ENCODE measurements around the gene TBC1D9.

The TBC1D9 gene

GRCh38 chr4:140719686-140720085, 36.5 kb downstream of the TBC1D9 start:
- no peak for DNase-seq

GRCh38 chr4:140719022-140719421, 37.2 kb downstream of the TBC1D9 start:
- DNase-seq, result no peak

- no peak for DNase-seq
Observed at GRCh38 chr4:140718241-140718952, 37.8 kb downstream of the TBC1D9 start.

- no peak for DNase-seq
Observed at GRCh38 chr4:140717313-140717712, 38.9 kb downstream of the TBC1D9 start.

GRCh38 chr4:140715119-140715518, 41.1 kb downstream of the TBC1D9 start:
- DNase-seq, result no peak

GRCh38 chr4:140711910-140712309, 44.3 kb downstream of the TBC1D9 start:
- DNase-seq, result no peak

GRCh38 chr4:140710908-140711622, 45.1 kb downstream of the TBC1D9 start:
- no peak for DNase-seq

- no peak for DNase-seq
Observed at GRCh38 chr4:140707325-140707724, 48.9 kb downstream of the TBC1D9 start.

- DNase-seq, result no peak
Observed at GRCh38 chr4:140706665-140707064, 49.5 kb downstream of the TBC1D9 start.

GRCh38 chr4:140706276-140706625, 49.9 kb downstream of the TBC1D9 start:
- DNase-seq, result no peak

GRCh38 chr4:140705625-140706275, 50.4 kb downstream of the TBC1D9 start:
- no peak for DNase-seq

GRCh38 chr4:140704964-140705363, 51.2 kb downstream of the TBC1D9 start:
- no peak for DNase-seq

GRCh38 chr4:140704392-140704960, 51.7 kb downstream of the TBC1D9 start:
- no peak for DNase-seq

- DNase-seq, result no peak
Observed at GRCh38 chr4:140703463-140703862, 52.7 kb downstream of the TBC1D9 start.

GRCh38 chr4:140702096-140702757, 54.0 kb downstream of the TBC1D9 start:
- no peak for DNase-seq

- DNase-seq, result no peak
Observed at GRCh38 chr4:140701071-140701470, 55.1 kb downstream of the TBC1D9 start.

GRCh38 chr4:140697709-140698560, 58.2 kb downstream of the TBC1D9 start:
- no peak for DNase-seq

GRCh38 chr4:140695483-140695882, 60.7 kb downstream of the TBC1D9 start:
- no peak for DNase-seq

- no peak for DNase-seq
Observed at GRCh38 chr4:140693562-140693961, 62.6 kb downstream of the TBC1D9 start.

GRCh38 chr4:140691369-140691768, 64.8 kb downstream of the TBC1D9 start:
- DNase-seq, result no peak

- DNase-seq, result no peak
Observed at GRCh38 chr4:140690093-140690492, 66.1 kb downstream of the TBC1D9 start.

GRCh38 chr4:140689623-140690022, 66.6 kb downstream of the TBC1D9 start:
- no peak for DNase-seq

Measured in stimulated activated CD4-positive, alpha-beta T cell treated with anti-CD3 and anti-CD28 coated beads, Interleukin-4, amount 100 ng/mL, for 4 hours (primary cell).